Measurements from ENCODE around the gene ZNF462. TPM values are rescaled to one million over a fixed set of nuclear protein-coding genes. Genes with fewer than 3 reads are reported as not detected.

Gene ZNF462
- polyA plus RNA-seq, 3 donors = not detected

GRCh38 chr9:106874031-106874430, 11.1 kb downstream of the ZNF462 start:
- Histone ChIP-seq H3K79me2 (ENCODE audit: insufficient read depth, low read length) (no peaks in the 10 kb centered on the region), H3K36me3 (replicated peaks in 1 of 2; ENCODE audit: control insufficient read depth in 1 of 2, insufficient read depth in 2 of 2, low read length in 2 of 2) (no peaks in the 10 kb centered on the region), H3K4me2 (replicated peaks; ENCODE audit: extremely low read depth, low read length, poor library complexity, severe bottlenecking) (no peak overlapping the region), H3K9me3 (replicated peaks in 1 of 2; ENCODE audit: control insufficient read depth in 1 of 2, insufficient read depth in 1 of 2, low read length in 2 of 2) (no peaks in the 10 kb centered on the region), H3K4me3 (replicated peaks in 1 of 3; ENCODE audit: low read depth in 2 of 3, low read length in 3 of 3) (no peak overlapping the region), H3K27ac (ENCODE audit: low read depth in 1 of 2, low read length in 2 of 2) (no peak overlapping the region), H4K20me1 (ENCODE audit: insufficient read depth, low read length) (no peaks in the 10 kb centered on the region), H3K27me3 (ENCODE audit: control insufficient read depth in 2 of 2, insufficient read depth in 2 of 2, low read length in 2 of 2) (no peaks in the 10 kb centered on the region), H3K9ac (ENCODE audit: insufficient read depth, low read length, poor library complexity, severe bottlenecking) (no peak overlapping the region), H3K4me1 (ENCODE audit: control insufficient read depth in 1 of 2, insufficient read depth in 2 of 2, low read length in 2 of 2) (no peaks in the 10 kb centered on the region), H2AFZ (ENCODE audit: insufficient read depth, low read depth, low read length, poor library complexity, severe bottlenecking) (no peak overlapping the region)
- WGBS (ENCODE audit: insufficient coverage) = 88% methylated on average over 1 of the region's 3 CpGs
- Mint-ChIP-seq H3K4me3 (no peak overlapping the region), H3K4me1 (no peaks in the 10 kb centered on the region), H3K9me3 (peaks cover 0 to 2% (median 0%) of the 10 kb centered on the region in 7 donors), H3K27ac (no peak overlapping the region), H3K36me3 (no peaks in the 10 kb centered on the region), H3K27me3 (ENCODE audit: low read depth in 3 of 3) (peaks cover 1 to 2% (median 2%) of the 10 kb centered on the region in 3 donors)
- TF ChIP-seq CTCF (IDR thresholded peaks at IDR 0.05) = no peak
- no peak for DNase-seq
- intact Hi-C loops (cut with micrococcal nuclease) = no loop called here

- Mint-ChIP-seq H3K4me1 (no peaks in the 10 kb centered on the region), H3K4me3 (no peak overlapping the region), H3K27ac (no peak overlapping the region), H3K36me3 (no peaks in the 10 kb centered on the region), H3K27me3 (ENCODE audit: low read depth in 3 of 3) (peaks cover 0 to 2% (median 1%) of the 10 kb centered on the region in 3 donors), H3K9me3 (peaks cover 0 to 2% (median 0%) of the 10 kb centered on the region in 7 donors)
- Histone ChIP-seq H3K36me3 (replicated peaks in 1 of 2; ENCODE audit: control insufficient read depth in 1 of 2, insufficient read depth in 2 of 2, low read length in 2 of 2) (no peaks in the 10 kb centered on the region), H3K4me1 (ENCODE audit: control insufficient read depth in 1 of 2, insufficient read depth in 2 of 2, low read length in 2 of 2) (no peaks in the 10 kb centered on the region), H3K27ac (ENCODE audit: low read depth in 1 of 2, low read length in 2 of 2) (no peak overlapping the region), H2AFZ (ENCODE audit: insufficient read depth, low read depth, low read length, poor library complexity, severe bottlenecking) (no peak overlapping the region), H3K4me3 (replicated peaks in 1 of 3; ENCODE audit: low read depth in 2 of 3, low read length in 3 of 3) (no peak overlapping the region), H3K4me2 (replicated peaks; ENCODE audit: extremely low read depth, low read length, poor library complexity, severe bottlenecking) (no peak overlapping the region), H3K79me2 (ENCODE audit: insufficient read depth, low read length) (no peaks in the 10 kb centered on the region), H3K9me3 (replicated peaks in 1 of 2; ENCODE audit: control insufficient read depth in 1 of 2, insufficient read depth in 1 of 2, low read length in 2 of 2) (no peaks in the 10 kb centered on the region), H3K9ac (ENCODE audit: insufficient read depth, low read length, poor library complexity, severe bottlenecking) (no peak overlapping the region), H4K20me1 (ENCODE audit: insufficient read depth, low read length) (no peaks in the 10 kb centered on the region), H3K27me3 (ENCODE audit: control insufficient read depth in 2 of 2, insufficient read depth in 2 of 2, low read length in 2 of 2) (no peaks in the 10 kb centered on the region)
- no peak for TF ChIP-seq CTCF (IDR thresholded peaks at IDR 0.05)
- intact Hi-C loops (cut with micrococcal nuclease) = no loop called here
- WGBS (ENCODE audit: insufficient coverage) = no CpG with 5 or more reads among the region's 2 CpGs
- no peak for DNase-seq
Measured at GRCh38 chr9:106874652-106875051, 11.7 kb downstream of the ZNF462 start.
